Suppressor macrophage treated with lipopolysaccharide for 4 hours (primary cell): ENCODE measurements around the gene SLC25A1.

Experiments used
- DNase-seq: peaks from one replicate; pipeline ENCODE4 v3.0.0-alpha.2; 2020

Gene SLC25A1

GRCh38 chr22:19134874-19135273 lies 43.7 kb downstream of the SLC25A1 start:
- no peak for DNase-seq

DNA sequence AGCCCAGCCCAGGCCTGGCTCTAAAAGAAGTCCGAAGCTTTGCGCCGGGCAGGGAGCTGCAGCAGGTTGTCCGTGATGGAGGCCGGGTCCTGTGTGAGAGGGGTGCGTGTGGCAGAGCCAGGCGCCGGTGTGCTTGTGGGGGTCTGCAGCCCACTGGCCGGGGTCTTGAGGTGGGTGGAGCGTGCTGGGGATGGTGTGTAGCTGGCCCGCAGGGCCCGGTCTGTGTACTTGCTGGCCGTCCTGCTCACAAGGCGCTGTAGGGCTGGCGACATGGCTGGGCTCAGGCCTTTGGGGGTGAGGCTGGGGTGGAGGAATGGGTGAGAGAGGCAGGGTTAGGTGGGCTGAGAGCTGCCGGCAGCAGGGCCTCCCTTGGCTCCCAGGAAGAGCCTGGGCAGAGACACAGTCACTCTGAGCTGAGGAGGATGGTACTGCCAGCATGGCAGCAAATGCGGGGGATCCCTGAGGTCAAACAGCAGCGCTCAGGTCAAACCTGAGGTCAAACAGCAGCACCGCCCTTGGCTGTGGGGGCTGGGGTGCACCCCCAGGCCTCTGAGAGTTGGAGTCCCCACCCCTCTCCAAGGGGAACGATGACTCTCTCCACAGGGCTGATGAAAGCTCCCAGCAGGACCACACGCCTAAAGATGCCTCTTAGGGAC lies 44.2 kb downstream of the SLC25A1 start:
- no peak for DNase-seq

- DNase-seq = no peak
Measured at GRCh38 chr22:19133561-19133960, 45.0 kb downstream of the SLC25A1 start.

DNA sequence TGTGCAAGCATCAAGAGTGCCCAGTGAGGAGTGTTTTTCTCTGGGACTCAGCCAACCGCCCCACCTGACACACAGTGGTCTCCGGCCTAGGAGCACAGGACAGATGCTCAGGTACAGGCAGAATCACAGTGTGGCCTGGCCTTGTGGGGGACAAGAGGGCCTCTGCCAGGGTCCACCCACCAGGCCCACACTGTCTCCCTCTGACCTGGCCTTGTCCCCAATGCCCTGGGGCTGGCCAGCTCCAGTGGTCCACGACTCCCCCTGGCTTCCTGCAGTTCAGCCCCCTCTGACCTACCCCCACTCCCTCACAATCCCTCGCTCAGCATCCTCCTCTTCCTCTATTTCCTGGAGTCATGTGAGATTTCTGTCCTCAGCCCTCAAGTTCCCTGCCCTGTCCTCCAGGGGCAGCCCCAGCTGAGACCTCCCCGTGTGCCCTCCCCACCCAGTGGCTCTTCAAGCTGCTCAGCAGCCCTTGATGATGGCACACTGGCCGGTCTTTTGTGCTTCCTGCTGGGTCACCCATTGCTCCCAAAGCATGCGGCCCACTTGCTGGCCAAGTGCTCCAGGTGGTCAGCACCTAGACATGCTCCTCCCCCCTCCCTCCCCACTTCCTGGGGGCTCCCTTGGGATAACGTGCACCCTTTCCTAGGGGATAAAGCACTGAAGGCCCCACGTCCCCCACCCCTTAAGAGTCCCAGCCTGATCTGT lies 45.7 kb downstream of the SLC25A1 start:
- no peak for DNase-seq

DNA sequence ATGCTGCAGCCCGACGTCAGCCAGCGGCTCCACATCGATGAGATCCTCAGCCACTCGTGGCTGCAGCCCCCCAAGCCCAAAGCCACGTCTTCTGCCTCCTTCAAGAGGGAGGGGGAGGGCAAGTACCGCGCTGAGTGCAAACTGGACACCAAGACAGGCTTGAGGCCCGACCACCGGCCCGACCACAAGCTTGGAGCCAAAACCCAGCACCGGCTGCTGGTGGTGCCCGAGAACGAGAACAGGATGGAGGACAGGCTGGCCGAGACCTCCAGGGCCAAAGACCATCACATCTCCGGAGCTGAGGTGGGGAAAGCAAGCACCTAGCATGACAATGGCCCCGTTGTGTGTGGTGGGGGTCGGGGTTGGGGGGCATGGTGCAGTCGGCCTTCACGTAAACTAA lies 46.4 kb downstream of the SLC25A1 start:
- no peak for DNase-seq

GRCh38 chr22:19131685-19132015 lies 46.9 kb downstream of the SLC25A1 start:
- no peak for DNase-seq

DNA sequence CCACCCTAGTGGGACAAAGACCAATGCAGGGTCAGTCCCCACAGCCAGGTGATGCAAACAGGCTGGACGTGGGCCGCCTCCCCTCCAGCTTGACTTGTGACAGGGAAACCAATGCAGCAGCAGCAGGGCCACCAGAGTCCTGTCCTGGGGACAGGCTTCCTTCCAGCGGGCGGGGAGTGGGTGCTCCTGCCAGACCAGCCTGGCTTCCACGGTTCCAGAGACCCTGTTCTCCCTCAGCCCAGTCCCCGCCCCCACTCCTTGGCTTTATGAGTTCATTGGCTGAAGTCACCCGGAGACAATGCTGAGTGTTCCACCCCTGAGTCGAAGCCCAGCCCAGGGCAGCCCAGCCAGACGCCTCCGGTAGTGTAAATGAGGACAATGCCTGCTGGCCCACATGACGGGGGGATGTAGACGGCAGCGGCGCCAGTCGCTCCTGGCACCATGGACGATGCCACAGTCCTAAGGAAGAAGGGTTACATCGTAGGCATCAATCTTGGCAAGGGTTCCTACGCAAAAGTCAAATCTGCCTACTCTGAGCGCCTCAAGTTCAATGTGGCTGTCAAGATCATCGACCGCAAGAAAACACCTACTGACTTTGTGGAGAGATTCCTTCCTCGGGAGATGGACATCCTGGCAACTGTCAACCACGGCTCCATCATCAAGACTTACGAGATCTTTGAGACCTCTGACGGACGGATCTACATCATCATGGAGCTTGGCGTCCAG lies 47.4 kb downstream of the SLC25A1 start, which contains the start of gene TSSK2:
TSS of gene TSSK2 (plus strand) at position 350 of the 726 bp plus-strand sequence. CDS start at position 442, 92 bp downstream.
- DNase-seq = no peak

- no peak for DNase-seq
Measured at GRCh38 chr22:19129871-19130270, 48.7 kb downstream of the SLC25A1 start.

- no peak for DNase-seq
Measured at GRCh38 chr22:19128946-19129727, 49.4 kb downstream of the SLC25A1 start.

DNA sequence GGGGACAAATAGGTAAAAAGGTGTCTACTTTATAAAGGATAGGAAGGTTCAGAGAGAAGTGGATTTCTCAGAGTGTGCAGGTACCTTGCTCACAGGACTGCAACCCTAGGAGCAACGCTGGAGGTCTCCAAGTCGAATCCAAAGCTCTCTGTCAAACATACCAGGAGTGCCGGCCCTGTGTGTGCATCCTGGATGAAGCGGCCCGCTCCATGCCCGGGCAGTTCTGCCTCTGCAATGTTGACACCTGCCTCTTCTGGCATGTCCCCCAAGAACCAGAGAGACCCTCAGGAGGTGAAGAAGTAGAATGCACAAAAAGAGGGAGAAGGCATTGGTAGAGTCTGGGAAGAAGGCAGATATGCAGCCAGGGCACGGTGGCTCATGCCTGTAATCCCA lies 50.5 kb downstream of the SLC25A1 start:
- DNase-seq = no peak

GRCh38 chr22:19127329-19128008 lies 51.1 kb downstream of the SLC25A1 start:
- no peak for DNase-seq

GRCh38 chr22:19126309-19127273 lies 51.9 kb downstream of the SLC25A1 start:
- DNase-seq = no peak
